ENCODE measurements around the gene GRK5. TPM values are rescaled to one million over a fixed set of nuclear protein-coding genes. Genes with fewer than 3 reads are reported as not detected.

GRK5 gene
- total RNA-seq, 1 donor from 2014 or later = 4.3 TPM

- Mint-ChIP-seq H3K4me1 (no peaks in the 10 kb centered on the region), H3K36me3 (no peaks in the 10 kb centered on the region), H3K27ac (no peak overlapping the region), H3K4me3 (no peak overlapping the region), H3K27me3 (ENCODE audit: insufficient read depth, low read depth) (peaks cover 3% of the 10 kb centered on the region), H3K9me3 (peaks cover 5% of the 10 kb centered on the region)
- Histone ChIP-seq H3K36me3 (no peaks in the 10 kb centered on the region), H3F3A (ENCODE audit: low read depth) (no peaks in the 10 kb centered on the region), H3K27ac (no peak overlapping the region), H3K9ac (no peak overlapping the region), H3K4me3 (no peak overlapping the region), H3K9me3 (ENCODE audit: low read depth) (no peaks in the 10 kb centered on the region), H2AFZ (replicated peaks) (no peak overlapping the region), H4K20me1 (ENCODE audit: low read depth) (no peaks in the 10 kb centered on the region), H3K79me2 (ENCODE audit: low read depth) (no peaks in the 10 kb centered on the region), H3K4me2 (no peak overlapping the region), H3K4me1 (no peaks in the 10 kb centered on the region), H3K27me3 (peaks cover 36% of the 10 kb centered on the region)
- no peak for DNase-seq (ENCODE audit: low spot score)
- TF ChIP-seq EZH2 (IDR thresholded peaks at IDR 0.05) = no peak
- TF ChIP-seq, protein P1, sequence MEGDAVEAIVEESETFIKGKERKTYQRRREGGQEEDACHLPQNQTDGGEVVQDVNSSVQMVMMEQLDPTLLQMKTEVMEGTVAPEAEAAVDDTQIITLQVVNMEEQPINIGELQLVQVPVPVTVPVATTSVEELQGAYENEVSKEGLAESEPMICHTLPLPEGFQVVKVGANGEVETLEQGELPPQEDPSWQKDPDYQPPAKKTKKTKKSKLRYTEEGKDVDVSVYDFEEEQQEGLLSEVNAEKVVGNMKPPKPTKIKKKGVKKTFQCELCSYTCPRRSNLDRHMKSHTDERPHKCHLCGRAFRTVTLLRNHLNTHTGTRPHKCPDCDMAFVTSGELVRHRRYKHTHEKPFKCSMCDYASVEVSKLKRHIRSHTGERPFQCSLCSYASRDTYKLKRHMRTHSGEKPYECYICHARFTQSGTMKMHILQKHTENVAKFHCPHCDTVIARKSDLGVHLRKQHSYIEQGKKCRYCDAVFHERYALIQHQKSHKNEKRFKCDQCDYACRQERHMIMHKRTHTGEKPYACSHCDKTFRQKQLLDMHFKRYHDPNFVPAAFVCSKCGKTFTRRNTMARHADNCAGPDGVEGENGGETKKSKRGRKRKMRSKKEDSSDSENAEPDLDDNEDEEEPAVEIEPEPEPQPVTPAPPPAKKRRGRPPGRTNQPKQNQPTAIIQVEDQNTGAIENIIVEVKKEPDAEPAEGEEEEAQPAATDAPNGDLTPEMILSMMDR (IDR thresholded peaks at IDR 0.05) = no peak
- no peak for TF ChIP-seq EZH2phosphoT487 (IDR thresholded peaks at IDR 0.05)
These were observed 261.9 kb downstream of the GRK5 start for GRCh38 chr10:119469325-119469707.

DNA sequence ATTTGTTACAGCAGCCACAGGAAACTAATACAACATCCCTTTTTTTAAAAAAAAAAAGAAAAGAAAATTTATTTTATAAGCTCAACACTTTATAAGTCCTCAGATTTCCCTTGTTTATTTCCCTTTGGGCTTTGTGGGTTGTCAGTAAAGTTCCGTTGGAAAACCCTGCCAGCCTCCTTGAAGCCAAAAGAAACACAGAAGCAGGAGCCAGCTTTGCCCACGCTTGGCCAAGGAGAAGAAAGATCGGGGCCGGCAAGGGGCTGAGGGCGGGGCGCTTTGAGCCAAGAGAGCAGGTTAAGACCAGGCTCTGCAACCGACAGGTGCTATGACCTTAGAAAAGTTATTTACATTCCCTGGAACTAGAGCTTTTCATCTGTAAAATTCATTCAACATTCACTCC lies 262.5 kb downstream of the GRK5 start:
- no peak overlapping the region for H2AFZ ChIP-seq (replicated peaks)
- H3K4me1 ChIP-seq = no peaks in the 10 kb centered on the region
- no peak for DNase-seq (ENCODE audit: low spot score)
- H3K79me2 ChIP-seq (ENCODE audit: low read depth) = no peaks in the 10 kb centered on the region
- Mint-ChIP-seq H3K27me3 (ENCODE audit: insufficient read depth, low read depth) (peaks cover 3% of the 10 kb centered on the region), H3K36me3 (no peaks in the 10 kb centered on the region), H3K4me3 (no peak overlapping the region), H3K4me1 (no peaks in the 10 kb centered on the region), H3K9me3 (peaks cover 5% of the 10 kb centered on the region), H3K27ac (no peak overlapping the region)
- H3F3A ChIP-seq (ENCODE audit: low read depth) = no peaks in the 10 kb centered on the region
- no peaks in the 10 kb centered on the region for H3K36me3 ChIP-seq
- no peak overlapping the region for H3K4me2 ChIP-seq
- no peak overlapping the region for H3K27ac ChIP-seq
- H3K9me3 ChIP-seq (ENCODE audit: low read depth) = no peaks in the 10 kb centered on the region
- no peaks in the 10 kb centered on the region for H4K20me1 ChIP-seq (ENCODE audit: low read depth)
- H3K4me3 ChIP-seq = no peak overlapping the region
- peaks cover 36% of the 10 kb centered on the region for H3K27me3 ChIP-seq
- no peak overlapping the region for H3K9ac ChIP-seq
- TF ChIP-seq EZH2 (IDR thresholded peaks at IDR 0.05) = no peak
- TF ChIP-seq EZH2phosphoT487 (IDR thresholded peaks at IDR 0.05) = no peak
- TF ChIP-seq, protein P1 (IDR thresholded peaks at IDR 0.05) = no peak

DNA sequence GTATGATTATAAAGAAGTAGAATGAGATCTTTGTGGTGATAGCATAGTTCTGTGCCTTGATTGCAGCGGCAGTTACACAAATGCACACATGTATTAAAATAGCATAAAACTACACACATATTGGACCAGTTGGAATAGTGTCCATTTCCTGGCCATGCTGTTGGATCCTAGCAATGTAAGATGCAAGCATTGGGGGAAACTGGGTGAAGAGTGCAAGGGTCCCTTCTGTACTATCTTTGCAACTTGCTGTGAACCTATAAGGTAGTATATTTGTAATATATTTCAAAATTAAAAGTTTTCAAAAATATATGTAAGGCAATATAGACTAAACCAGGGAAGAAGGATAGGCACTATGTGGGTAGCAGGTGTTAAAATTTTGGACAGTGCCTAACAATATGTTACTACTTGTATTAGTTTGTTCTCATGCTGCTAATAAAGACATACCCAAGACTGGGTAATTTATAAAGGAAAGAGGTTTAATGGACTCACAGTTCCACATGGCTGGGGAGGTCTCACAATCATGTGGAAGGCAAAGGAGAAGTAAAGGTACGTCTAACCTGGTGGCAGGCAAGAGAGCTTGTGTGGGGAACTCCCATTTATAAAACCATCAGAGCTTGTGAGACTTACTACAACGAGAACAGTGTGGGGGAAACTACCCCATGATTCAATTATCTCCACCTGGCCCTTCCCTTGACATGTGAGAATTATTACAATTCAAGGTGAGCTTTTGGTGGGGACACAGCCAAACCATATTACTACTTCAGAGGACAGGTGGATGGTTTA lies 263.7 kb downstream of the GRK5 start:
- no peaks in the 10 kb centered on the region for H3K4me1 Mint-ChIP-seq

More for the DNA sequence above, 263.7 kb downstream of the GRK5 start:
- H3K36me3 Mint-ChIP-seq = no peaks in the 10 kb centered on the region
- Histone ChIP-seq H3K79me2 (ENCODE audit: low read depth) (no peaks in the 10 kb centered on the region), H3K36me3 (no peaks in the 10 kb centered on the region), H3K4me2 (no peak overlapping the region), H3K27me3 (peaks cover 46% of the 10 kb centered on the region), H4K20me1 (ENCODE audit: low read depth) (no peaks in the 10 kb centered on the region), H3K4me1 (peaks cover 3% of the 10 kb centered on the region), H3K9ac (no peak overlapping the region), H3K4me3 (no peak overlapping the region), H3K27ac (no peak overlapping the region), H3F3A (ENCODE audit: low read depth) (no peaks in the 10 kb centered on the region), H3K9me3 (ENCODE audit: low read depth) (no peaks in the 10 kb centered on the region), H2AFZ (replicated peaks) (no peak overlapping the region)
- TF ChIP-seq, protein P1 (IDR thresholded peaks at IDR 0.05) = no peak
- peaks cover 5% of the 10 kb centered on the region for H3K9me3 Mint-ChIP-seq
- no peak for DNase-seq (ENCODE audit: low spot score)
- no peak overlapping the region for H3K27ac Mint-ChIP-seq
- H3K27me3 Mint-ChIP-seq (ENCODE audit: insufficient read depth, low read depth) = peaks cover 6% of the 10 kb centered on the region
- H3K4me3 Mint-ChIP-seq = no peak overlapping the region
